Measurements from ENCODE around the gene ANKRD12. TPM values are rescaled to one million over a fixed set of nuclear protein-coding genes. Genes with fewer than 3 reads are reported as not detected.

Gene ANKRD12
- total and polyA plus RNA-seq, 4 donors, result 2.7 to 59.7 (median 17.3) TPM

DNA sequence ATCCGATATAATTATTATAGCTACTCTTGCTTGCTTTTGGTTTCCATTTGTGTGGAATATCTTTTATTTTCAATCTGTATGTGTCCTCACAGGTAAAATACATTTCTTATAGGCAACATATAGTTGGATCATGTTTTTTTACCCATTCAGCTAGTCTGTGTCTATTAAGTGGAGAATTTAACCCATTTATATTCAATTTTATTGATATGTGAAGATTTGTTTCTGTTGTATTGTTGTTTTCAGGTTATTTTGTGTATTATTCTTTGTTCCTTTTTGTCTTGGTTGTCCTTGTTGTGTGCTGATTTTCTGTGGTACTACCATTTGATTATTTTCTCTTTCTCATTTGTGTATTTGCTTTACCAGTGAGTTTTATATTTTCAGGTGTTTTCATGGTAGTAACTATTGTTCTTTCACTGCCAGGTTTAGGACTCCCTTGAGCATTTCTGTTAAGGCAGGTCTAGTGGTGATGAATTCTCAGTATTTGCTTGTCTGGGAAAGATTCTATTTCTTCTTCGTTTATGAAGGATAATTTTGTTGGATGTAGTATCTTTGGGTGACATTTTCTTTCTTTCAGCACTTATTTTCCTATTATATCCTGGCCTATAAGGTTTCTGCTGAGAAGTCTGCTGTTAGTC lies 95.4 kb downstream of the ANKRD12 start:
- H3K4me1 ChIP-seq (ENCODE audit: control insufficient read depth in 4 of 4, insufficient read depth in 4 of 4, low read length in 3 of 4), result no peaks in the 10 kb centered on the region
- no peak overlapping the region for H3K9ac ChIP-seq (ENCODE audit: low read depth in 1 of 2, low read length in 2 of 2)
- H3K27me3 ChIP-seq (ENCODE audit: control insufficient read depth in 4 of 4, insufficient read depth in 4 of 4, low read length in 3 of 4), result no peaks in the 10 kb centered on the region
- peaks cover 0 to 26% (median 9%) of the 10 kb centered on the region in 4 donors for H3K36me3 ChIP-seq (ENCODE audit: control insufficient read depth in 4 of 4, insufficient read depth in 3 of 4, low read depth in 1 of 4, low read length in 3 of 4)
- 98% methylated on average over 2 of the region's 2 CpGs for WGBS
- H3K4me3 ChIP-seq (ENCODE audit: low read depth in 1 of 3, low read length in 3 of 3), result no peak overlapping the region
- no peak for TF ChIP-seq SP1 (IDR thresholded peaks at IDR 0.05)
- TF ChIP-seq EGR1 (IDR thresholded peaks at IDR 0.05; ENCODE audit: low read depth in 2 of 2), result no peak
- TF ChIP-seq HNF4A (conservative IDR thresholded peaks at IDR 0.05), result no peak
- TF ChIP-seq, protein P1, sequence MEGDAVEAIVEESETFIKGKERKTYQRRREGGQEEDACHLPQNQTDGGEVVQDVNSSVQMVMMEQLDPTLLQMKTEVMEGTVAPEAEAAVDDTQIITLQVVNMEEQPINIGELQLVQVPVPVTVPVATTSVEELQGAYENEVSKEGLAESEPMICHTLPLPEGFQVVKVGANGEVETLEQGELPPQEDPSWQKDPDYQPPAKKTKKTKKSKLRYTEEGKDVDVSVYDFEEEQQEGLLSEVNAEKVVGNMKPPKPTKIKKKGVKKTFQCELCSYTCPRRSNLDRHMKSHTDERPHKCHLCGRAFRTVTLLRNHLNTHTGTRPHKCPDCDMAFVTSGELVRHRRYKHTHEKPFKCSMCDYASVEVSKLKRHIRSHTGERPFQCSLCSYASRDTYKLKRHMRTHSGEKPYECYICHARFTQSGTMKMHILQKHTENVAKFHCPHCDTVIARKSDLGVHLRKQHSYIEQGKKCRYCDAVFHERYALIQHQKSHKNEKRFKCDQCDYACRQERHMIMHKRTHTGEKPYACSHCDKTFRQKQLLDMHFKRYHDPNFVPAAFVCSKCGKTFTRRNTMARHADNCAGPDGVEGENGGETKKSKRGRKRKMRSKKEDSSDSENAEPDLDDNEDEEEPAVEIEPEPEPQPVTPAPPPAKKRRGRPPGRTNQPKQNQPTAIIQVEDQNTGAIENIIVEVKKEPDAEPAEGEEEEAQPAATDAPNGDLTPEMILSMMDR (IDR thresholded peaks at IDR 0.05; ENCODE audit: low read depth, low read length, missing input control), result no peak
- TF ChIP-seq, protein P2, sequence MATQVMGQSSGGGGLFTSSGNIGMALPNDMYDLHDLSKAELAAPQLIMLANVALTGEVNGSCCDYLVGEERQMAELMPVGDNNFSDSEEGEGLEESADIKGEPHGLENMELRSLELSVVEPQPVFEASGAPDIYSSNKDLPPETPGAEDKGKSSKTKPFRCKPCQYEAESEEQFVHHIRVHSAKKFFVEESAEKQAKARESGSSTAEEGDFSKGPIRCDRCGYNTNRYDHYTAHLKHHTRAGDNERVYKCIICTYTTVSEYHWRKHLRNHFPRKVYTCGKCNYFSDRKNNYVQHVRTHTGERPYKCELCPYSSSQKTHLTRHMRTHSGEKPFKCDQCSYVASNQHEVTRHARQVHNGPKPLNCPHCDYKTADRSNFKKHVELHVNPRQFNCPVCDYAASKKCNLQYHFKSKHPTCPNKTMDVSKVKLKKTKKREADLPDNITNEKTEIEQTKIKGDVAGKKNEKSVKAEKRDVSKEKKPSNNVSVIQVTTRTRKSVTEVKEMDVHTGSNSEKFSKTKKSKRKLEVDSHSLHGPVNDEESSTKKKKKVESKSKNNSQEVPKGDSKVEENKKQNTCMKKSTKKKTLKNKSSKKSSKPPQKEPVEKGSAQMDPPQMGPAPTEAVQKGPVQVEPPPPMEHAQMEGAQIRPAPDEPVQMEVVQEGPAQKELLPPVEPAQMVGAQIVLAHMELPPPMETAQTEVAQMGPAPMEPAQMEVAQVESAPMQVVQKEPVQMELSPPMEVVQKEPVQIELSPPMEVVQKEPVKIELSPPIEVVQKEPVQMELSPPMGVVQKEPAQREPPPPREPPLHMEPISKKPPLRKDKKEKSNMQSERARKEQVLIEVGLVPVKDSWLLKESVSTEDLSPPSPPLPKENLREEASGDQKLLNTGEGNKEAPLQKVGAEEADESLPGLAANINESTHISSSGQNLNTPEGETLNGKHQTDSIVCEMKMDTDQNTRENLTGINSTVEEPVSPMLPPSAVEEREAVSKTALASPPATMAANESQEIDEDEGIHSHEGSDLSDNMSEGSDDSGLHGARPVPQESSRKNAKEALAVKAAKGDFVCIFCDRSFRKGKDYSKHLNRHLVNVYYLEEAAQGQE (IDR thresholded peaks at IDR 0.05), result no peak
- no peak for TF ChIP-seq HNF4G (IDR thresholded peaks at IDR 0.05)
- no peak for TF ChIP-seq RXRA (IDR thresholded peaks at IDR 0.05)
- no peak for TF ChIP-seq FOXA2 (IDR thresholded peaks at IDR 0.05)
- TF ChIP-seq TAF1 (conservative IDR thresholded peaks at IDR 0.05), result no peak
- TF ChIP-seq YY1 (IDR thresholded peaks at IDR 0.05), result no peak
- TF ChIP-seq RAD21 (IDR thresholded peaks at IDR 0.05), result no peak
- no peak overlapping the region for H3K27ac ChIP-seq (ENCODE audit: low read depth in 1 of 2, low read length in 2 of 2)
- no peaks in the 10 kb centered on the region for H3K9me3 ChIP-seq (ENCODE audit: control insufficient read depth in 4 of 4, low read length in 3 of 4)
- no peak for DNase-seq (ENCODE audit: low spot score)

DNA sequence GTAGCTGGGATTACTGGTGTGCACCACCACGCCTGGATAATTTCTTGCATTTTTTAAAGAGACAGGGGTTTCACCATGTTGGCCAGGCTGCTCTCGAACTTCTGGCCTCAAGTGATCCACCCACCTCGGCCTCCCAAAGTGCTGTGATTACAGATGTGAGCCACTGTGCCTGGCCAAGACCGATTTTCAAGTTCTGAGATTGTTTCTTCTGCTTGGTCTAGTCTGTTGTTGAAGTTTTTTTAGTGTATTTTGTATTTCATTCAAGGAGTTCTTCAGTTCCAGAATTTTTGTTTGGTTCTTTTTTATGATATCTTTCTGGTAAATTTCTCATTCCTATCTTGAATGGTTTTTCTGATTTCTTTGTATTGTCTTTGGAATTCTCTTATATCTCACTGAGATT lies 96.4 kb downstream of the ANKRD12 start:
- Histone ChIP-seq H3K9ac (ENCODE audit: low read depth in 1 of 2, low read length in 2 of 2) (no peak overlapping the region), H3K36me3 (ENCODE audit: control insufficient read depth in 4 of 4, insufficient read depth in 3 of 4, low read depth in 1 of 4, low read length in 3 of 4) (peaks cover 0 to 19% (median 10%) of the 10 kb centered on the region in 4 donors)
- 98% methylated on average over 4 of the region's 4 CpGs for WGBS
- TF ChIP-seq EGR1 (IDR thresholded peaks at IDR 0.05; ENCODE audit: low read depth in 2 of 2) (no peak), FOXA1 (IDR thresholded peaks at IDR 0.05) (no peak), YY1 (IDR thresholded peaks at IDR 0.05) (no peak), NR2F2 (IDR thresholded peaks at IDR 0.05) (no peak), GABPA (IDR thresholded peaks at IDR 0.05 in 1 of 2, conservative IDR thresholded peaks at IDR 0.05 in 1 of 2) (no peak), RXRA (IDR thresholded peaks at IDR 0.05) (no peak), TAF1 (conservative IDR thresholded peaks at IDR 0.05) (no peak), FOXA2 (IDR thresholded peaks at IDR 0.05) (no peak), SP1 (IDR thresholded peaks at IDR 0.05) (no peak), HNF4G (IDR thresholded peaks at IDR 0.05) (no peak), HNF4A (conservative IDR thresholded peaks at IDR 0.05) (no peak)
- TF ChIP-seq, protein P3, sequence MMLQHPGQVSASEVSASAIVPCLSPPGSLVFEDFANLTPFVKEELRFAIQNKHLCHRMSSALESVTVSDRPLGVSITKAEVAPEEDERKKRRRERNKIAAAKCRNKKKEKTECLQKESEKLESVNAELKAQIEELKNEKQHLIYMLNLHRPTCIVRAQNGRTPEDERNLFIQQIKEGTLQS (IDR thresholded peaks at IDR 0.05), result no peak
- TF ChIP-seq, protein P2 (IDR thresholded peaks at IDR 0.05), result no peak
- TF ChIP-seq, protein P4, sequence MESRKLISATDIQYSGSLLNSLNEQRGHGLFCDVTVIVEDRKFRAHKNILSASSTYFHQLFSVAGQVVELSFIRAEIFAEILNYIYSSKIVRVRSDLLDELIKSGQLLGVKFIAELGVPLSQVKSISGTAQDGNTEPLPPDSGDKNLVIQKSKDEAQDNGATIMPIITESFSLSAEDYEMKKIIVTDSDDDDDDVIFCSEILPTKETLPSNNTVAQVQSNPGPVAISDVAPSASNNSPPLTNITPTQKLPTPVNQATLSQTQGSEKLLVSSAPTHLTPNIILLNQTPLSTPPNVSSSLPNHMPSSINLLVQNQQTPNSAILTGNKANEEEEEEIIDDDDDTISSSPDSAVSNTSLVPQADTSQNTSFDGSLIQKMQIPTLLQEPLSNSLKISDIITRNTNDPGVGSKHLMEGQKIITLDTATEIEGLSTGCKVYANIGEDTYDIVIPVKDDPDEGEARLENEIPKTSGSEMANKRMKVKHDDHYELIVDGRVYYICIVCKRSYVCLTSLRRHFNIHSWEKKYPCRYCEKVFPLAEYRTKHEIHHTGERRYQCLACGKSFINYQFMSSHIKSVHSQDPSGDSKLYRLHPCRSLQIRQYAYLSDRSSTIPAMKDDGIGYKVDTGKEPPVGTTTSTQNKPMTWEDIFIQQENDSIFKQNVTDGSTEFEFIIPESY (IDR thresholded peaks at IDR 0.05), result no peak
- TF ChIP-seq, protein P5, sequence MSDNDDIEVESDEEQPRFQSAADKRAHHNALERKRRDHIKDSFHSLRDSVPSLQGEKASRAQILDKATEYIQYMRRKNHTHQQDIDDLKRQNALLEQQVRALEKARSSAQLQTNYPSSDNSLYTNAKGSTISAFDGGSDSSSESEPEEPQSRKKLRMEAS (IDR thresholded peaks at IDR 0.05), result no peak
- TF ChIP-seq, protein P1 (IDR thresholded peaks at IDR 0.05; ENCODE audit: low read depth, low read length, missing input control), result no peak

More for the DNA sequence above, 96.4 kb downstream of the ANKRD12 start:
- Histone ChIP-seq H3K9me3 (ENCODE audit: control insufficient read depth in 4 of 4, low read length in 3 of 4) (no peaks in the 10 kb centered on the region), H3K27me3 (ENCODE audit: control insufficient read depth in 4 of 4, insufficient read depth in 4 of 4, low read length in 3 of 4) (no peaks in the 10 kb centered on the region), H3K27ac (ENCODE audit: low read depth in 1 of 2, low read length in 2 of 2) (no peak overlapping the region), H3K4me1 (ENCODE audit: control insufficient read depth in 4 of 4, insufficient read depth in 4 of 4, low read length in 3 of 4) (no peaks in the 10 kb centered on the region), H3K4me3 (ENCODE audit: low read depth in 1 of 3, low read length in 3 of 3) (no peak overlapping the region)
- no peak for DNase-seq (ENCODE audit: low spot score)

All from liver (tissue), 9 donors.